Uterus (tissue), 2 donors: ENCODE data around the gene KRTAP10-12.

Experiments used
- CTCF ChIP-seq, 4 experiments: fragments of 200-600 bp in 2 of 4; fragments of 450-650 bp in 2 of 4; sonication (generic) in 2 of 4; IDR thresholded peaks; one replicate each; pipeline ENCODE4 v1.5.1; 2016 to 2019; ENCODE audit warnings: antibody characterized with exemption in 4 of 4, mild to moderate bottlenecking in 2 of 4, moderate library complexity in 1 of 4
- POLR2A ChIP-seq, 2 donors: fragments of 450-650 bp; IDR thresholded peaks; one replicate each; pipeline ENCODE4 v1.6.1; 2016; ENCODE audit warnings: antibody characterized with exemption in 2 of 2, mild to moderate bottlenecking in 1 of 2, moderate library complexity in 1 of 2

- TF ChIP-seq POLR2A (IDR thresholded peaks at IDR 0.05) (no peak), CTCF (IDR thresholded peaks at IDR 0.05) (no peak)
Observed at GRCh38 chr21:44711327-44712202, 14.6 kb downstream of the KRTAP10-12 start, which contains the start of gene TSPEAR.
